IPS DF 4.7 (cell line): ENCODE data around the gene DNAJB6.

ENCODE experiments used
- DNase-seq: peaks from one replicate; pipeline ENCODE4 v3.0.0-alpha.2; 2013; ENCODE audit warnings: low spot score; ENCODE audit errors: extremely low read depth

DNAJB6 gene

DNA sequence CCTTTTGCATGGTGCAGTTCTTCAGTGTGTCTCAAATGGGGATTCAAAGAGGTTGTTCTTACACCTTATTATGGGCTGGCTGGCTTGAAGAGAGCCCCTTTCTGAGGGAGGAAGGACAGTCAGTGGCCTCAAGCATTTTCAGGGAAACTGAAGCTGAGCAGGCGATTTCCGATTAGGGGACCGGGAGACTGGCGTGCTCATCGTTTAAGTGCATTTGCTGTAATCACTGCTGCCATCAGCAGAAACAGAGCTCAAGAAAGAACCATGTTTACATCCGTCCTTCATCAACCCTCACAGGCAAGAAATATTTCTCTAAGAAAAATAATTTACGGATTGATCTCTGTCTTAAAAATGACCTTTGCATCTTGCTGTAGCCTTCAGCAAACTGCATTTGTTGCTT is 32.2 kb downstream of the DNAJB6 start:
- no peak for DNase-seq

DNA sequence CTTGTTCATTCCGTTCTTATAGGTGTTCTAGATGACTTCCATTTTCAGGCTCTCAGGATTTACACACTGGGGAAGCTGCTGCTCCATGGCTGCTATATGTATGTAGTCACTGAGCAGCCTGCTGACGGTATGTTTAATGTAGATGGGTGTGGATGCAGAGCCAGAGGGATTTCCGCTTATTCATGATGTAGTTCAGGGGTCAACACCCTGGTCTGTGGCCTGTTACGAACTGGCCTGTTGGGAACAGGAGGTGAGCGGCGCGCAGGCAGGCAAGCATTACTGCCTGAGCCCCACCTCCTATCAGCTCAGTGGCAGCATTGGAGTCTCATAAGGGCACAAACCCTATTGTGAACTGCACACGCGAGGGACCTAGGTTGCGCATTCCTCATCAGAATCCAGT is 33.9 kb downstream of the DNAJB6 start:
- no peak for DNase-seq

DNA sequence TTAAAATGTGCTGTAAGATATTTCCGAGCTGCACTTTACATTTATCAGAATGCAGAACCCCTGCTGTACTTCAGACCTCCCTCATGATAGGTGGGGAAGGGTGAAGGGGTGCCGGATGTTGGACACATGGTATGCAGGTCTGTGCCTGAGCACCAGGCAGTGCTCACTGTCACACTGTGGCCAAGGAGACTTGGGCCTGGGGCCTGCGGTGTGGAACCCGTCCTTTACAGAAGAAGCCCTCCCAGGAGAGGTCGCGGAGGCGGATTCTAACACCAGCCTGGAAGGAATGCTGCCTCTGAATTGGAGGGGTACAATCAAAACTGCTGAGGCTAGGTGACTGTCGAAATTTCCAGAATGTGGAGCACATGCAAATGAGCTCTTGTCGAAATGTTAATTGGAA is 34.5 kb downstream of the DNAJB6 start:
- no peak for DNase-seq

- no peak for DNase-seq
These were observed 35.8 kb downstream of the DNAJB6 start for GRCh38 chr7:157372300-157373232.

DNA sequence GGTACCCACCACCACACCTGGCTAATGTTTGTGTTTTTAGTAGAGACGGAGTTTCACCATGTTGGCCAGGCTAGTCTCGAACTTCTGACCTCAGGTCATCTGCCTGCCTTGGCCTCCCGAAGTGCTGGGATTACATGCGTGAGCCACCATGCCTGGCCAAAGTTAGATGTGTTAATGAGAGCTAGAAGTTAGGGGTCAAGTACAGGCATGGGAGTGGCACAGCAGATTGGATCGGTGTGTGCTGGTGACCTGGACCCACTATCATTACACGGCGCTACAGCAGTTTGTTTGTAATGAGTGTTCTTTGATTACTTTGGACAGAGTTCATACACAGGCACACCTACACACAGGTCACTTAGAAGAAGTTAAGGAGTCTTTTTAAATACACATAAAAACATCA is 36.7 kb downstream of the DNAJB6 start:
- DNase-seq: no peak

- DNase-seq: no peak
These were observed 38.6 kb downstream of the DNAJB6 start for GRCh38 chr7:157375410-157375809.

DNA sequence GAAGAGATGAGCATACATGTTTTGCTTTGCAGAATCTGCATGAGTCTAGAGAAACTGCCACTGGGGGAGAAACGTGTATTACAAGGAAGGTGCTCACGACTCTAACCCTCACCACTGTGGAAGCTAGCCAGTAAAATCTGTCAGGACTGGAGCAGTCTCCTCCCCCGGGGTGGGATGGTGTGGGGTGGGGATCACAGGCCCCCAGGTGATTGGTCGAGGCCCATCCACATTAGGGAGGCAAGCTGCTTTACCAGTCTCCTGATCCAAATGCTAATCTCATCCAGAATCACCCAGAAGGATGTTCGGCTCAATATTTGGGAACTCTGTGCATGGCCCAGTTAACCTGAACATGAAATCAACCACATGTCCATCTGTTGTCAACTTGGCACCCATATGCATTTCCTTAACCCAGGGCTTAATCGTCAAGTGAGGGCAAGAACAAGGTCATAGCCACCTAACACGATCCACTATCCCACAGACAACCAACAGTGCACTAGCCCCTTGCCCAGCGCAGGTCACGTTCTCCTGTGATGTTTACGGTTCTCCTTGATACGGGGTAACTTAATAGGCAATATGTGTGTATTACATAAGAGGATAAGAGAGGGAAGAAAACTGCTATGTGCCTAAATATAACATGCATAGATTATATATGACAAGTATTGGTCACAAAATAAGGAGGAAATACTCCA is 40.8 kb downstream of the DNAJB6 start:
- DNase-seq: no peak

DNA sequence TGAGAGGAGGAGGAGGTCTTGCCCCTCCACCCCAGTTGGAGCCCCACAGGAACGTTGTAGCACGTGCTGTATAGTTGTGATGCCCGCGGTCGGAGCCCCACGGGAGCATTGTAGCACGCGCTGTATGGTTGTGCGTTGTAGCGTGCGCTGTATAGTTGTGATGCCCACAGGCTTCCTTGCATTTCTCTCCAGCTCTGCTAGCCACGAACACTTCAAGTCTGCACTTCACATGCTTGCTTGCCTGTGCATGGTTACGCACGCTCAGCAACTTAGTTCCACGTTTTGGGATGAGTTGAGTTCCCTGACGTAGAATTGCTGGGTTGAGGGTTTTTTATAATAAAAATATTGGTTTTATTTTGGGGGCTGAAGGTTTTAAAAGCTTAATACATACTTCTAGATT is 41.6 kb downstream of the DNAJB6 start:
- no peak for DNase-seq

- DNase-seq: no peak
These were observed 42.7 kb downstream of the DNAJB6 start for GRCh38 chr7:157379493-157379892.

- no peak for DNase-seq
These were observed 43.6 kb downstream of the DNAJB6 start for GRCh38 chr7:157380416-157380815.

DNA sequence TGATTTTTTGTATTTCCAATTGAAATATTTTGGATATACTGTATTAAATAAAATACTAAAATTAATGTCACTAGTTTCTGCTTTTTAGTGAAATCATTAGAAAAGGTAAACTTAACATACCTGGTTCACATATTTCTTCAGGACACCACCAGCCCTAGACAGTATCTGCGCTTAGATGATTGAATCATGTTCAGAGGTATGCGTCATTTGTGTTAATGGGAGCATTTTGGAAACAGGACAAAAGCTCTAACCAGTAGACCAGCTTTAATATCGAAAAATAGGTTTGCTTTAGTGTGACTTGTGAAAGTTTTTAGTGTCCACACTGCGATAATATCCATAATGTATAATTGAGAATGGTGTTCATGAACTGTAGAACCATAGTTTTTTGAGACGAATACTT is 47.1 kb downstream of the DNAJB6 start:
- DNase-seq: no peak

DNA sequence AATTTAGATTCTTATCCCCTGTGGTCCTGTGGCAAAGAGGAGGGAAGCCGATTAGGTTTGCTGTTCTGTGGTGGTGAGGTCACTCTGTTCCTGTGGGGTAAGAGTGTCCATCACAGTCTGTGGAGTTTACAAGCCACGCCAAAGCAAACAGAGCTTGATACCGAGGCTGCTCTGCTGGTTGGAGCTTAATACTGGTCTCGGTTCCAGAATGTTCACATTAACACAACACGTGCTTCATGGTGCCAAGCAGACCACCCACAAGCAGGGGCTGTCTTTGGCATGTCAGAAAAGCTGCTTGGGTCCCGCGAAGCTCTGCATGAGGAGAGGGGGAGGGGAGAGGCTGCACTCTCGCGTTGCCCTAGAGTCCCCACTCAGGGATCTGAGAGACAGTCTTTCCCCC is 47.5 kb downstream of the DNAJB6 start:
- DNase-seq: no peak

DNA sequence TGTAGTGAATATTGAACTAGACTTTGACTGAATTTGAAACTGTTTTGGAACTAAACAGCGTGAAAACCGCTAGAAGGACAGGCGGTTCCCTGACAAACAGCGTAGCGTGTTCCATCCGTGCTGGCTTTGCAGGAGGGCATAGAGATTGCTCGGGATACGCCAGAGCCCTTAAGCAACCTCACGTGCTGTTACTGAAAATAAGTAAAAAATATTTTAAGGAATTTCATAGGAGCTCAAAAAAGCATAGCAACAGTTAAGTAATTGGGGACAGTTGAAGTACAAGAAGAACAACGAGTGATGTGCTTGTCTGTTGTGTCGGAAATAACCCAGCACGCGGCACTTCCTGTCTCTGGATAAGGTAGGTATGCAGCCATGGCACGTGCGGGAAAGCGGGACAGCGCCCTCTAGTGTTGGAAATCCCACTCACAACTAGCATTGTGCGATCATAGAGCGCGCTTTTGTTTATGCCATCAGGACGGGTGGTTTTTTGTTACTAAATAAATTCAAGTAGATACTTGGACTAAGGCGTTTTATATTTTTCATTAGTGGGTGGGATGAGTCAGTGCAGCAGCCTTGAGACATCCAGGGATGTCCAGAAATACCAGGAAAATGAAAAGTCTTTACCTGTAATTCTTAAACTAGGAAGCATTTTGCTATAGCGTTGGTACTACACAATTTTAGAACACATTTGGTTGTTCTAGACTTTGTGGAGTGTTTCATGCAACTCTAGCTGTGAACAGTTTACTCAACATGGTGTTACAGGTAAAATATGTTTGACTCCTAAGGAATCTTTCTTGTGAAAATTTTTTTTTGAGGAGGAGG is 50.4 kb downstream of the DNAJB6 start:
- DNase-seq: peak; percentile 75

DNA sequence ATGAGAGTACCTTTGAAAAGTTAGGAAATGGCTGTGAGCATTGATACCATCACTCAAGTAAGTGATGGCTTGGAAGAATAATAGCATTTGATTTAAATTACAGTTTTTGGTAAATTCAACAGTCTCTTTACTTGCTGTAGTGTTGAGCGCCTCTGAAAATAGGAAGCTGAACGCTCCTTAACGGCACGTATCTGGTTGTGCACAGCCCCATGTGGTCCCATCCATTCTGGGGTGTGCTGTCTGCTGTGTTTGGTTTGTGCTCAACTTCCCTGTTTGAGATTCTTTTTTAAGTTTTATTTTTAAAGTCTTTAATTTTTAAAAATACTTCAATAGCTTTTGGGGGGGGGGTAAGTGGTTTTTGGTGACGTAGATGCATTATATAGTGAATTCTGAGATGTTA is 51.5 kb downstream of the DNAJB6 start:
- DNase-seq: no peak

- no peak for DNase-seq
These were observed 53.3 kb downstream of the DNAJB6 start for GRCh38 chr7:157389951-157390730.

DNA sequence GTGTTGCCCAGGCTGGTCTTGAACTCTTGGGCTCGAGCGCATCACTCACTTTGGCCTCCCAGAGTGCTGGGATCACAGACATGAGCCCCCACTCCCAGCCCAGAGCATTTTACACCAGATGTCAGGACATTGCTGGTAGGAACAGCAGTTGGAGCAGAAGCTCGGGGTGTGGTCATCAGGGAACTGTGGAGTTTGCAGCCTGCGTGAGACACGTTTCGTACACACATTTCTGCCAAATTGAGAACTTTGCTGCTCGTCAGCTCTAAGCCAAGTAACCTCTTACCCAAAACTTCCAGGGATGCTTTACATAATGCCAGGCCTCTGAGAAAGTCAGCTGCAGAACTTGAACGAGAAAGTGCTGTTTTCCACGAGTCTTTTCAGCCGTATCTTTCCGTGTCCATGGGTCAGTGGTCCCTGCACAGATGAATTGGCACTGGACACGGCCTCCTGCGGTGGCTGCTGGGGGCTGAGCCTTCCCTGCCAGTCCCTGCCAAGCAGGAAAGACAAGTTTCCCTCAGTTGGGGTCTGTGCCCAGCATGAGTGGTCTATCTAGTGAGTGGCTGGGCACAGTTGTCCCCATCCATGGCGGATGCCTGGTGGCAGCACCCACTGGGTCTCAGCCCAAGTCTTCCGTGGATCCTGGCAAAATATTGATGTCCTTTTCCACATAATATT is 54.4 kb downstream of the DNAJB6 start:
- no peak for DNase-seq

- DNase-seq: no peak
These were observed 55.6 kb downstream of the DNAJB6 start for GRCh38 chr7:157392256-157393037.

GRCh38 chr7:157394246-157395191 is 57.7 kb downstream of the DNAJB6 start:
- DNase-seq: no peak

DNA sequence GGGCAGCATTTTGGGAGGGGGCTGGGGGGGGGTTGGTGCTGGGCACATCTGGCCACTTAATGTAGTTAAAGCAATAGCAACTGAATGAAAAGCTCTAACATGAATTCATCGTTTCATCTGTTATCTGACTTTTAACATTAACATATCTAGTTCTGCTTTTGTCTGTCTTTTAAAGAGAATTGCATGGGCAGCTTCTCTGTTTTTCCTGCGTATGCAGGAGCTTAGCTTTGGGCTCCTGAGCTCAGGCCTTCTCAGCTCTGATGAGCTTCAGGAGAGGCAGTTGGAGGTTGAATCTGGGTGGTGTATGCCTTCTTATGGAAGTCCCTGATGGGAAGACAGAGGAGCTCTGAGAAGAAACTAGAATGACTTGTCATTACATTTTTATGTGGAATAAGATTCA is 58.4 kb downstream of the DNAJB6 start:
- no peak for DNase-seq
